ENCODE results near the gene ERBIN. TPM values are rescaled to one million over a fixed set of nuclear protein-coding genes. Genes with fewer than 3 reads are reported as not detected.

The ERBIN gene
- total RNA-seq, 1 experiment from 2014 or later: 88.4 TPM

DNA sequence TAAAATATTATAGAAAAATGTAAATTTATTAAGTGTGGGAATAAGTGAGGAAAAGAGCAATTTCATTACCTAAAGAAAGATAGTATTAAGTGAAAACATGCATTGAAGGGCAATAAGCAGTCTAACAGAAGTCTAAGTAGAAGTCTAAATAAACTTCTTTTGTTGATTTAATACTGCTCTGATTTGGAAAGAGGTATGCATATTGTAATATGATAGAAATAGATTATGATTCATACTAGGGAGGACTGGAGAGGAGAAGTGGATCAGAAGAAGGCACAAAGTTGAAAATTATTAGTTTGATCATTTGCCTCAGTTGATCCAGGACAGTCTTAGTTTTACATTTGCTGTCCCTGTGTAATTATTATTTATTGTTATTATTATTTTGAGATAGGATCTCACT is 6.6 kb upstream of the ERBIN start:
- CTCF ChIA-PET: no interaction called here
- intact Hi-C loops (cut with micrococcal nuclease; ENCODE audit: unreplicated experiment): loop anchor here (10.0 kb wide), 1 partner anchor 175 kb away; no protein-coding TSS in a partner anchor
- TF ChIP-seq TCF7L2 (IDR thresholded peaks at IDR 0.05; ENCODE audit: low read depth, low read length) (no peak), SIN3A (IDR thresholded peaks at IDR 0.05; ENCODE audit: borderline replicate concordance, insufficient read depth, low read depth, low read length) (no peak), CTCF (IDR thresholded peaks at IDR 0.05) (no peak), POLR2AphosphoS5 (IDR thresholded peaks at IDR 0.05; ENCODE audit: low read depth, low read length) (no peak)
- TF ChIP-seq, protein P1, sequence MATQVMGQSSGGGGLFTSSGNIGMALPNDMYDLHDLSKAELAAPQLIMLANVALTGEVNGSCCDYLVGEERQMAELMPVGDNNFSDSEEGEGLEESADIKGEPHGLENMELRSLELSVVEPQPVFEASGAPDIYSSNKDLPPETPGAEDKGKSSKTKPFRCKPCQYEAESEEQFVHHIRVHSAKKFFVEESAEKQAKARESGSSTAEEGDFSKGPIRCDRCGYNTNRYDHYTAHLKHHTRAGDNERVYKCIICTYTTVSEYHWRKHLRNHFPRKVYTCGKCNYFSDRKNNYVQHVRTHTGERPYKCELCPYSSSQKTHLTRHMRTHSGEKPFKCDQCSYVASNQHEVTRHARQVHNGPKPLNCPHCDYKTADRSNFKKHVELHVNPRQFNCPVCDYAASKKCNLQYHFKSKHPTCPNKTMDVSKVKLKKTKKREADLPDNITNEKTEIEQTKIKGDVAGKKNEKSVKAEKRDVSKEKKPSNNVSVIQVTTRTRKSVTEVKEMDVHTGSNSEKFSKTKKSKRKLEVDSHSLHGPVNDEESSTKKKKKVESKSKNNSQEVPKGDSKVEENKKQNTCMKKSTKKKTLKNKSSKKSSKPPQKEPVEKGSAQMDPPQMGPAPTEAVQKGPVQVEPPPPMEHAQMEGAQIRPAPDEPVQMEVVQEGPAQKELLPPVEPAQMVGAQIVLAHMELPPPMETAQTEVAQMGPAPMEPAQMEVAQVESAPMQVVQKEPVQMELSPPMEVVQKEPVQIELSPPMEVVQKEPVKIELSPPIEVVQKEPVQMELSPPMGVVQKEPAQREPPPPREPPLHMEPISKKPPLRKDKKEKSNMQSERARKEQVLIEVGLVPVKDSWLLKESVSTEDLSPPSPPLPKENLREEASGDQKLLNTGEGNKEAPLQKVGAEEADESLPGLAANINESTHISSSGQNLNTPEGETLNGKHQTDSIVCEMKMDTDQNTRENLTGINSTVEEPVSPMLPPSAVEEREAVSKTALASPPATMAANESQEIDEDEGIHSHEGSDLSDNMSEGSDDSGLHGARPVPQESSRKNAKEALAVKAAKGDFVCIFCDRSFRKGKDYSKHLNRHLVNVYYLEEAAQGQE (IDR thresholded peaks at IDR 0.05; ENCODE audit: insufficient read depth in 1 of 2, low read depth in 2 of 2, low read length in 1 of 2): no peak
- no TSS peak for BruUV-seq (replicated peaks)
- Histone ChIP-seq H3K36me3 (ENCODE audit: control insufficient read depth, insufficient read depth, low read length) (no peaks in the 10 kb centered on the region), H3K4me1 (ENCODE audit: control insufficient read depth, insufficient read depth, low read length) (peaks cover 15% of the 10 kb centered on the region), H3K9me3 (ENCODE audit: control insufficient read depth, insufficient read depth, low read depth, low read length) (no peaks in the 10 kb centered on the region), H3K27ac (ENCODE audit: low read length) (no peak overlapping the region), H3K27me3 (ENCODE audit: control insufficient read depth, insufficient read depth, low read length) (no peaks in the 10 kb centered on the region), H3K4me3 (ENCODE audit: low read depth in 2 of 2, low read length in 2 of 2) (no peak overlapping the region)
- ATAC-seq: no peak
- POLR2A ChIA-PET: no interaction called here
- no peak for DNase-seq (ENCODE audit: low read depth, low spot score)
- in situ Hi-C loops (cut with HindIII; ENCODE audit: low pct_unique_long_range_greater_than_20kb, low sequenced_read_pairs): no loop called here

DNA sequence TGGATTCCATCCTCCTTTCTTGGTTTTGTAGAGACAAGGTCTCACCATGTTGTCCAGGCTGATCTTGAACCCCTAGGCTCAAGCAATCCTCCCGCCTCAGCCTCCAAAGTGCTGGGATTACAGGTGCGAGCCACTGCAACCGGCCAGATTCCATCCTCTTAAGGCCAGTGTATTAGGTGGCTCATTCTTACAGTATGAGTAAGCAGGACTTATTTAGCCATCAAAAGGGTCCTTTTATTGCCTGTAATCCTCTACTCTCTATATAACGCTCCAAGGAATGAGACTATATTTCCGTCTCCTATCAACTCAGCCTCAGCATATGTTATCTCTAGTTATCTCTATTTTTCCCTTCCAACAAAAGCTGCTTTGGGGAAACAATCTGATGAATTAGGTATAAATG is 3.0 kb upstream of the ERBIN start:
- H3K9me3 ChIP-seq (ENCODE audit: control insufficient read depth, insufficient read depth, low read depth, low read length): no peaks in the 10 kb centered on the region
- H3K36me3 ChIP-seq (ENCODE audit: control insufficient read depth, insufficient read depth, low read length): no peaks in the 10 kb centered on the region; the same call in 1 of the 2 replicates
- ChIA-PET CTCF (no interaction called here), POLR2A (no interaction called here)
- H3K4me3 ChIP-seq (ENCODE audit: low read depth in 2 of 2, low read length in 2 of 2): no peak overlapping the region
- BruUV-seq (replicated peaks): no TSS peak
- peaks cover 15% of the 10 kb centered on the region for H3K4me1 ChIP-seq (ENCODE audit: control insufficient read depth, insufficient read depth, low read length)
- no peak for DNase-seq (ENCODE audit: low read depth, low spot score)
- no peaks in the 10 kb centered on the region for H3K27me3 ChIP-seq (ENCODE audit: control insufficient read depth, insufficient read depth, low read length)
- in situ Hi-C loops (cut with HindIII; ENCODE audit: low pct_unique_long_range_greater_than_20kb, low sequenced_read_pairs): no loop called here
- peak overlapping the region; percentile 14; the same call in 1 of the 2 replicates for H3K27ac ChIP-seq (ENCODE audit: low read length)
- no peak for ATAC-seq
- intact Hi-C loops (cut with micrococcal nuclease; ENCODE audit: unreplicated experiment): loop anchor here (10.0 kb wide), 1 partner anchor 179 kb away; no protein-coding TSS in a partner anchor
- TF ChIP-seq, protein P1 (IDR thresholded peaks at IDR 0.05; ENCODE audit: insufficient read depth in 1 of 2, low read depth in 2 of 2, low read length in 1 of 2): no peak
